ENCODE data around the gene ADARB1. TPM values are rescaled to one million over a fixed set of nuclear protein-coding genes. Genes with fewer than 3 reads are reported as not detected.

Gene ADARB1
- total RNA-seq, 1 experiment from 2014 or later, result 15.8 TPM

DNA sequence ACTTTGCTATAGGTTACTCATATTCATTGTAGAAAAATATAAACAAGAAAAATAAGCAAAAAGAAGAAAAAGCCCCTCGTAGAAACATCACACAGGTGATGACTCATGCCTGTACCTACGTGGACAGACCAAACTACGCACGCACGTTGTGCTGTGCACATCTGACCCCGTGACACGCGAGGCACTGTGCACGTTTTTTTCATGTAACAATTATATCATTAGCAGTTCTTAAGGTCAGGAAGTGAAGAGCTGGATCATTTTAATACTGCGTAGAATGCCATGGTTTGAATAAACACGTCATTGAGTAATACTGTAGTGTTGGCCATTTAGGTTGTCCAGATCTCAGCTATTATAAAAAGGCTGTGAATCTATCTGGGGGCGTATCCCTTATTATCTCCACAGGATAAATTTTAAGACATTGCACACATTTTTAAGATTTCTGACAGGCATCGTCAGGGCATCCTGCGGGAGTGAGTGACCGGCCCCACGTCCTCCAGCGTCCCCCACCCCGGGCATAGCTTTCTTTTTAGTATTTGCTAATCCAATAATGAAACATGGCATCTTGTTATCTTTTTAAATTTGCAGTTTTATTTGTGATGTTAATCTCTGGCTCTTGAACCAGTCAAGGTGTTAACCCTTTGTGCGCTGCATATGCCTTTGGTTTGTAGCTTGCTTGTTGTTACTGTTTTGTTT is 23.4 kb upstream of the ADARB1 start:
- Histone ChIP-seq H3K27me3 (ENCODE audit: insufficient read depth, low read length) (no peaks in the 10 kb centered on the region; the same call in 1 of the 2 replicates), H3K14ac (ENCODE audit: insufficient read depth, low read length) (no peak overlapping the region), H3K4me1 (ENCODE audit: insufficient read depth, low read length) (no peaks in the 10 kb centered on the region; the same call in 1 of the 2 replicates), H2BK15ac (ENCODE audit: low read depth, low read length) (no peak overlapping the region), H4K5ac (ENCODE audit: insufficient read length, low read depth, low read length) (no peak overlapping the region), H3K4me2 (ENCODE audit: insufficient read depth, insufficient read length, low read length) (no peak overlapping the region), H4K20me1 (ENCODE audit: control insufficient read depth, insufficient read depth, insufficient read length) (no peaks in the 10 kb centered on the region), H3K18ac (ENCODE audit: insufficient read length, low read depth, low read length) (no peak overlapping the region), H4K91ac (ENCODE audit: insufficient read length, low read depth, low read length) (no peak overlapping the region), H2AK5ac (ENCODE audit: insufficient read length, low read length) (no peak overlapping the region), H3K23ac (ENCODE audit: insufficient read length, low read depth, low read length) (no peak overlapping the region), H2AFZ (ENCODE audit: low read length) (no peak overlapping the region), H3K79me2 (ENCODE audit: insufficient read depth, low read length) (no peaks in the 10 kb centered on the region), H3K27ac (ENCODE audit: insufficient read length, low read depth, low read length) (no peak overlapping the region), H3K9ac (ENCODE audit: extremely low read depth, insufficient read length, low read length) (no peak overlapping the region), H2BK12ac (ENCODE audit: insufficient read length, low read depth, low read length) (no peak overlapping the region), H2BK5ac (ENCODE audit: insufficient read length, low read length) (no peak overlapping the region), H4K8ac (replicated peaks; ENCODE audit: insufficient read length, low read depth, low read length) (no peak overlapping the region), H3K56ac (ENCODE audit: insufficient read length, low read depth, low read length) (no peak overlapping the region), H2BK20ac (ENCODE audit: low read depth, low read length, poor library complexity, severe bottlenecking) (no peak overlapping the region), H2BK120ac (ENCODE audit: low read depth, low read length, poor library complexity, severe bottlenecking) (no peak overlapping the region), H3K4ac (ENCODE audit: low read depth, low read length) (no peak overlapping the region), H3K79me1 (ENCODE audit: insufficient read depth, low read depth, low read length, poor library complexity, severe bottlenecking) (no peaks in the 10 kb centered on the region), H3T11ph (ENCODE audit: low read length) (no peak overlapping the region), H3K23me2 (ENCODE audit: insufficient read length, low read depth, low read length, poor library complexity, severe bottlenecking) (no peaks in the 10 kb centered on the region), H3K9me3 (ENCODE audit: control insufficient read depth, low read depth, low read length) (no peaks in the 10 kb centered on the region)
- peaks cover 0 to 7% (median 6%) of the 10 kb centered on the region in 3 experiments; a peak in 4 of 7 replicates for H3K36me3 Mint-ChIP-seq (ENCODE audit: insufficient read depth in 1 of 3, low read depth in 3 of 3)
- H3K4me1 Mint-ChIP-seq, result peaks cover 26 to 34% of the 10 kb centered on the region in 2 experiments
- DNase-seq, result no peak
- H3K27me3 Mint-ChIP-seq (ENCODE audit: low read depth), result peaks cover 25% of the 10 kb centered on the region
- WGBS (ENCODE audit: extremely low coverage, insufficient read length, low lambda C conversion rate), result no CpG with 5 or more reads among the region's 19 CpGs
- TF ChIP-seq, protein P1, sequence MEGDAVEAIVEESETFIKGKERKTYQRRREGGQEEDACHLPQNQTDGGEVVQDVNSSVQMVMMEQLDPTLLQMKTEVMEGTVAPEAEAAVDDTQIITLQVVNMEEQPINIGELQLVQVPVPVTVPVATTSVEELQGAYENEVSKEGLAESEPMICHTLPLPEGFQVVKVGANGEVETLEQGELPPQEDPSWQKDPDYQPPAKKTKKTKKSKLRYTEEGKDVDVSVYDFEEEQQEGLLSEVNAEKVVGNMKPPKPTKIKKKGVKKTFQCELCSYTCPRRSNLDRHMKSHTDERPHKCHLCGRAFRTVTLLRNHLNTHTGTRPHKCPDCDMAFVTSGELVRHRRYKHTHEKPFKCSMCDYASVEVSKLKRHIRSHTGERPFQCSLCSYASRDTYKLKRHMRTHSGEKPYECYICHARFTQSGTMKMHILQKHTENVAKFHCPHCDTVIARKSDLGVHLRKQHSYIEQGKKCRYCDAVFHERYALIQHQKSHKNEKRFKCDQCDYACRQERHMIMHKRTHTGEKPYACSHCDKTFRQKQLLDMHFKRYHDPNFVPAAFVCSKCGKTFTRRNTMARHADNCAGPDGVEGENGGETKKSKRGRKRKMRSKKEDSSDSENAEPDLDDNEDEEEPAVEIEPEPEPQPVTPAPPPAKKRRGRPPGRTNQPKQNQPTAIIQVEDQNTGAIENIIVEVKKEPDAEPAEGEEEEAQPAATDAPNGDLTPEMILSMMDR (conservative IDR thresholded peaks at IDR 0.05), result no peak
- no peak overlapping the region for H3K27ac Mint-ChIP-seq
- peaks cover 11 to 13% of the 10 kb centered on the region in 2 experiments for H3K9me3 Mint-ChIP-seq
- H3K4me3 Mint-ChIP-seq, result peak overlapping the region in 1 of 2 experiments; percentile 37; a peak in 1 of 5 replicates
